22Rv1 (cell line): ENCODE measurements around the gene CATSPER1.

ENCODE experiments used
- H3K27ac ChIP-seq: fragments of 450-650 bp; 2 replicates; pipeline ENCODE4 v1.5.1; 2017
- CTCF ChIP-seq: fragments of 450-650 bp; IDR thresholded peaks from 2 replicates; pipeline ENCODE4 v1.5.1; 2017; ENCODE audit warnings: mild to moderate bottlenecking
- ZFX ChIP-seq: fragments of 450-650 bp; IDR thresholded peaks from 2 replicates; pipeline ENCODE4 v1.6.1; 2017; ENCODE audit warnings: antibody characterized with exemption, borderline replicate concordance

CATSPER1 gene

GRCh38 chr11:66051766-66052663, 25.7 kb upstream of the CATSPER1 start, which contains the start of gene SF3B2:
Gene SF3B2, plus strand, starts transcription at chr11:66052364. Its CDS starts 21 bp downstream, at chr11:66052385.
- H3K27ac ChIP-seq, result peak within 1 kb of the TSS; percentile 87
- TF ChIP-seq ZFX (no peak), CTCF (no peak)

GRCh38 chr11:66051371-66051765, 25.1 kb upstream of the CATSPER1 start:
- no peak for TF ChIP-seq CTCF

GRCh38 chr11:66050581-66051231, 24.4 kb upstream of the CATSPER1 start:
- H3K27ac ChIP-seq, result peak overlapping the region; percentile 87
- TF ChIP-seq CTCF (no peak), ZFX (no peak)

More at GRCh38 chr11:66051371-66051765, 25.1 kb upstream of the CATSPER1 start:
- H3K27ac ChIP-seq, result peak overlapping the region; percentile 87

GRCh38 chr11:66048547-66049323, 22.5 kb upstream of the CATSPER1 start, which contains the start of gene GAL3ST3:
Gene GAL3ST3, minus strand, starts transcription at chr11:66049161. Its CDS starts 3,746 bp downstream, at chr11:66045415.
- TF ChIP-seq CTCF (no peak), ZFX (no peak)
- H3K27ac ChIP-seq, result no peak within 1 kb of the TSS

DNA sequence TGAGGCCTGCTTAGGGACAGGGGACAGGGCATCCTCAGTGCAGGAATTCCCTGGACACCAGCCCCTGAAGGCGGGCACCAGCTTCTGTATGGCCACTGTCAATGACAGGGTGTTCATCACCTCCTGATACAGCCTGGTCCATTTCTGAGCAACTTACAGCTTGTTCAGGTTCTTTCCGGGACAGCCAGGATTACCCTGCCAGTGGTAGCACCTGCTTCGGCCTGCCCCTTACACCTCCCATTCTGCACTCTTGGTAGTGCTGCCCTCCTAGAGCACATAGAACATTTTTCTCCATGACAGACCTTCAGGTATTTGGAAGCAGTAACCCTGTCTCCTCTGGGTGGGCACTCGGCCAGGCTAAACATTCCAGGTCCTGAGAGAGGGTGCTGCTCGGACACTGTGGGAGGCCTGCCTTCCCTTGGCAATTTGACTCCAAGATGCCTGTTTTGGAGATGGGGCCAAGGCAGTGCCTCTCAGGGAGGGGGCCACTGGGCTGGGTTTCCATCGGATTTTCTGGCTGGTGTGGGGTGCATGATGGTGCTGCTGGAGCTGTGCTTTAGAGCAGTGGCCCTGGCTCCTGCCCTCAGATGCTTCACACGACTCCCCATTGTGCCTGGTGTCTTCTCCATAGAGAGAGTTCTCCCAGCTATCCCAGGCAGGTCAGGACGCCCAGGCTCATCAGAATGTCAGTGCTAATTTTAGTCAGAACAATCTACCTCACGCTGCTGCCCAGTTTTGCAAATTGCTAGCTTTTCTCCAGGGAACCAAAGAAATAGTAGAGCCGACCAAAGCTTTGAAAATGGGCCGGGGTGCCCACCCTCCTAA, 21.5 kb upstream of the CATSPER1 start:
- H3K27ac ChIP-seq, result no peak overlapping the region
- no peak for TF ChIP-seq CTCF
- TF ChIP-seq ZFX, result no peak

GRCh38 chr11:66046901-66047300, 20.6 kb upstream of the CATSPER1 start:
- no peak overlapping the region for H3K27ac ChIP-seq
- TF ChIP-seq ZFX, result no peak
- no peak for TF ChIP-seq CTCF
